GM23248 (cell line): ENCODE measurements around the gene DPT. TPM values are rescaled to one million over a fixed set of nuclear protein-coding genes. Genes with fewer than 3 reads are reported as not detected.

Experiments
- DNase-seq: peaks from one replicate; pipeline ENCODE4 v3.0.0-alpha.2; 2015
- H2AFZ ChIP-seq: fragments of 200-600 bp; sonication (generic); 2 replicates; pipeline ENCODE4 v1.6.1; 2016; ENCODE audit warnings: antibody characterized with exemption
- H3F3A ChIP-seq: fragments of 200-600 bp; sonication (generic); 2 replicates; pipeline ENCODE4 v1.6.1; 2016; ENCODE audit warnings: mild to moderate bottlenecking, antibody characterized with exemption, mixed run types; ENCODE audit not compliant: insufficient read depth
- H3K27ac ChIP-seq: fragments of 200-600 bp; sonication (generic); 2 replicates; pipeline ENCODE4 v1.5.1; 2016; ENCODE audit warnings: mild to moderate bottlenecking
- H3K27me3 ChIP-seq: fragments of 200-600 bp; sonication (generic); replicated peaks from 2 replicates; pipeline ENCODE4 v1.6.1; 2016; ENCODE audit warnings: mild to moderate bottlenecking; ENCODE audit not compliant: insufficient read depth
- H3K36me3 ChIP-seq: fragments of 200-600 bp; sonication (generic); 2 replicates; pipeline ENCODE4 v1.6.1; 2016; ENCODE audit warnings: low read depth, mild to moderate bottlenecking
- H3K4me1 ChIP-seq: fragments of 200-600 bp; sonication (generic); 2 replicates; pipeline ENCODE4 v1.6.1; 2016; ENCODE audit warnings: mild to moderate bottlenecking; ENCODE audit not compliant: insufficient read depth
- H3K4me2 ChIP-seq: fragments of 200-600 bp; sonication (generic); one replicate; pipeline ENCODE4 v1.6.1; 2016; ENCODE audit warnings: mild to moderate bottlenecking; ENCODE audit not compliant: unreplicated experiment
- H3K4me3 ChIP-seq: fragments of 200-600 bp; sonication (generic); 2 replicates; pipeline ENCODE4 v1.5.1; 2016; ENCODE audit warnings: mild to moderate bottlenecking
- H3K79me2 ChIP-seq: fragments of 200-600 bp; sonication (generic); 2 replicates; pipeline ENCODE4 v1.6.1; 2016; ENCODE audit warnings: mild to moderate bottlenecking; ENCODE audit not compliant: insufficient read depth
- H3K9ac ChIP-seq: fragments of 200-600 bp; sonication (generic); 2 replicates; pipeline ENCODE4 v1.6.1; 2016; ENCODE audit warnings: mild to moderate bottlenecking
- H3K9me2 ChIP-seq: fragments of 200-600 bp; sonication (generic); 2 replicates; pipeline ENCODE4 v1.6.1; 2016; ENCODE audit warnings: mixed run types, mild to moderate bottlenecking, moderate library complexity; ENCODE audit not compliant: insufficient read depth
- H3K9me3 ChIP-seq: fragments of 200-600 bp; sonication (generic); one replicate; pipeline ENCODE4 v1.6.1; 2017; ENCODE audit warnings: low read depth
- H4K20me1 ChIP-seq: fragments of 200-600 bp; sonication (generic); 2 replicates; pipeline ENCODE4 v1.6.0; 2016; ENCODE audit not compliant: insufficient read depth
- EZH2 ChIP-seq: fragments of 200-600 bp; sonication (generic); IDR thresholded peaks from 2 replicates; pipeline ENCODE4 v1.6.1; 2018; ENCODE audit warnings: antibody characterized with exemption, mild to moderate bottlenecking; ENCODE audit not compliant: insufficient read depth, poor library complexity, severe bottlenecking
- EZH2phosphoT487 ChIP-seq: fragments of 200-600 bp; sonication (generic); IDR thresholded peaks from 2 replicates; pipeline ENCODE4 v1.6.1; 2018; ENCODE audit warnings: antibody characterized with exemption, moderate library complexity, mild to moderate bottlenecking, low read depth; ENCODE audit not compliant: insufficient read depth
- WGBS, 2 experiments: methylation state at CpG; one replicate each; pipeline ENCODE4 v1.1.6; 2015 to 2017; ENCODE audit warnings: low lambda C conversion rate in 2 of 2, low coverage in 1 of 2; ENCODE audit errors: missing lambda C conversion rate in 2 of 2; 5-methylcytosine and 5-hydroxymethylcytosine counted together
- in situ Hi-C: fragments of 300-500 bp; cut with MboI; formaldehyde crosslinking; loops from 2 replicates; pipeline ENCODE4 v1.15.0; 2020
- polyA plus RNA-seq: library from polyadenylated mRNA; unstranded; fragments of >200 nt; fragmentation: Nextera tagmentation; extraction: Ambion mirVana; gene quantifications from 2 replicates; pipeline ENCODE4 v1.2.1, GENCODE V29; 2016
- total RNA-seq: library from RNA; depleted of rRNA; stranded (reverse); fragments of >200 nt; shearing (Covaris generic); gene quantifications from 2 replicates; pipeline ENCODE4 v1.2.3, GENCODE V29; 2014

The DPT gene
- total and polyA plus RNA-seq, 2 experiments from 2014 or later: 14.9 to 20.0 TPM

DNA sequence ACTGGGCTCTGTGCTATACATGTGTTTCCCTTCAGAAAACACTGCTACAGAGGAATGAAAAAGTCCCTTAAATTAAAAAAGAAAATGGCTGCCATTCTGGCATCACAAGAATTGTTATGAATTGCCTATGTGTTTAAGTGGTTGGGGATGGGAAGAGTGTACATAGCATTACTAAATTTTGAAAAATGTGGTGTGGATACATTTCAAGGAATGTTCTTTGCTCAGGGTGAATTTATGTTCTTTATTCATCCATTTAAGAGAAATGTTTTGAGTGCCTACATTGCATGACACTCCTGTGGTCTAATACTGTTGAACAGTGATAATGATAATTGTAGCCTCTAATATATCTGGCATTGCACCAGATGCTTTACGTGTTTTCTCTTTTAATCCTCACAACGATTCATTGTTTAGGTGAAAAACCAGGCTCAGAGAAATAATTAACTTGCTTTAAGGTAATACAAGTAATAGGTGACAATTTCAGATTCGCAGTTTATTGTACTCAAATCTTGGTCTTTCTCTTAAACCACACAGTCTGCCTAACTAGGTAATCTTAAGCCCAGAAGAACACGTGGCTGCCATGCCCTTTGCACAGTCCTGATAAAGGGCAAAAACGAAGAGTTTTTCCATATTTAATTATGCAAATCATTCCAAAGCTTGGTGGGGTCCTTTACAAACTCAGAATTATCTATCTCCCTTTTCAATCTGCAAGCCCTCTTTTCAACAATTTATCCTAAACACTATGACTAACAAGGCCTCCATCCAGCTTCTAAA is 31.5 kb downstream of the DPT start:
- no peak for TF ChIP-seq EZH2
- TF ChIP-seq EZH2phosphoT487: no peak
- H3K27ac ChIP-seq: no peak overlapping the region
- in situ Hi-C loops: no loop called here
- WGBS, 2 experiments: 62 to 71% methylated on average over 5 of the region's 5 CpGs
- peaks cover 12% of the 10 kb centered on the region for H3K4me1 ChIP-seq
- H3K79me2 ChIP-seq: no peaks in the 10 kb centered on the region
- no peaks in the 10 kb centered on the region for H3K9me2 ChIP-seq
- no peak overlapping the region for H3K9ac ChIP-seq
- no peak overlapping the region for H3K4me3 ChIP-seq
- H3K27me3 ChIP-seq: no peaks in the 10 kb centered on the region
- no peaks in the 10 kb centered on the region for H3K9me3 ChIP-seq
- no peak overlapping the region for H2AFZ ChIP-seq
- DNase-seq: peak; percentile 45
- H4K20me1 ChIP-seq: no peaks in the 10 kb centered on the region
- H3K36me3 ChIP-seq: no peaks in the 10 kb centered on the region
- H3K4me2 ChIP-seq: no peak overlapping the region
- peaks cover 7% of the 10 kb centered on the region; the same call in 1 of the 2 replicates for H3F3A ChIP-seq

DNA sequence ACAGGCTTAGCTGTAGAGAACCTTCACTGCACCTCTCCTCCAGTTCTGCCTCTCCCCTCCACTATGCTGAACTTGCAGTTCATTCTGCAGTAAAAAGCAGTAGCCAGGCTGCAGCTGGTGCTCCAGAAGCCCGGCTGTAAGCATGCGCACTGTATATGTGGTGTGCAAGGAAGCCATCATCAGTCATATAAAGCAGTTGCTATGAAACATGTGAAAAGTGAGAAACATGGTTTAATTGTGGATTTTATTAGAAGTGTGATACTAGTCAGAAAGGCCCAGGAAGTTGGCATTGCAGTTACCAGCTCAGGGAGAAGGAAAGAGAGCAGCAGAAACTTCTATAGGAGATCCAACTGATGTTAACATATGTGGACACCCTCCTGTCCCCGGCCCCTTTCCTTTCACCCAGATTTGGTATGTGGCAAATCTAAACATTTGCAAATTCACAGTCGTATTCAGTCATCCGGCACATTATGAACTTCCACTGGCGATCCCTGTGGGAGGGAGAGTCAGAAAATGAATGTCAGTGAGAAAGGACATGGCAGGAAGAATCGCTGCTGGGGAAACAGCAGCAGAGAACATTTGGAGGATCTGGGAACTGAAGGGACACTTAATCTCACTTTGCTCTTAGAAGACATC is 32.8 kb downstream of the DPT start:
- Histone ChIP-seq H3K27ac (no peak overlapping the region), H3K9me3 (no peaks in the 10 kb centered on the region), H4K20me1 (no peaks in the 10 kb centered on the region), H3K9me2 (no peaks in the 10 kb centered on the region), H3K27me3 (no peaks in the 10 kb centered on the region), H3K36me3 (no peaks in the 10 kb centered on the region), H3K9ac (no peak overlapping the region), H3F3A (peaks cover 7% of the 10 kb centered on the region; the same call in 1 of the 2 replicates), H3K4me3 (no peak overlapping the region), H3K4me2 (no peak overlapping the region), H2AFZ (no peak overlapping the region), H3K79me2 (no peaks in the 10 kb centered on the region), H3K4me1 (peaks cover 12% of the 10 kb centered on the region)
- in situ Hi-C loops: no loop called here
- no peak for TF ChIP-seq EZH2phosphoT487
- no peak for TF ChIP-seq EZH2
- no peak for DNase-seq
- WGBS, 2 experiments: 81 to 87% methylated on average over 7 of the region's 7 CpGs

DNA sequence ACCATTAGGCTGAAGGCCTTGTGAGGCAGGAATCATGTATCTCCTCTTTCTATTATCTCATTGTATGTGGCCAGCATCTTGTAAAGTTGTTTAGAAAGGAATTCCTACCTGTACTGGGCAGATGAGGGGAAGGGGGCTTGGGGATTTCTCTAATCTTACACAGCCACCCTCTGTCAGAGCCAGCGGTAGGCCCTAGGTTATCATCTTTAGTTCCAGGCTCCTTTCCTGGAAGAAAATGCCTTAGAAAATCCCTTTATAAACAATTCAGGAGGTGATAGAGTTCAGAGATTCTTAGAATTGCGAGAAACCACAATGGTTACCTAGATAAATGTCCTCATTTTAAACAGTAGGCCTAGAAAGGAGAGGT is 35.2 kb downstream of the DPT start:
- no peak overlapping the region for H2AFZ ChIP-seq
- no peak overlapping the region for H3K27ac ChIP-seq
- no peak for DNase-seq
- H3F3A ChIP-seq: peaks cover 7% of the 10 kb centered on the region; the same call in 1 of the 2 replicates
- H3K27me3 ChIP-seq: no peaks in the 10 kb centered on the region
- no peak overlapping the region for H3K9ac ChIP-seq
- H3K9me2 ChIP-seq: no peaks in the 10 kb centered on the region
- peaks cover 15% of the 10 kb centered on the region for H3K4me1 ChIP-seq
- in situ Hi-C loops: no loop called here
- H3K9me3 ChIP-seq: no peaks in the 10 kb centered on the region
- TF ChIP-seq EZH2phosphoT487: no peak
- TF ChIP-seq EZH2: no peak
- H3K4me3 ChIP-seq: no peak overlapping the region
- H3K79me2 ChIP-seq: no peaks in the 10 kb centered on the region
- no peaks in the 10 kb centered on the region for H3K36me3 ChIP-seq
- 96 to 97% methylated on average over 2 of the region's 2 CpGs for WGBS, 2 experiments
- H3K4me2 ChIP-seq: no peak overlapping the region
- no peaks in the 10 kb centered on the region for H4K20me1 ChIP-seq

DNA sequence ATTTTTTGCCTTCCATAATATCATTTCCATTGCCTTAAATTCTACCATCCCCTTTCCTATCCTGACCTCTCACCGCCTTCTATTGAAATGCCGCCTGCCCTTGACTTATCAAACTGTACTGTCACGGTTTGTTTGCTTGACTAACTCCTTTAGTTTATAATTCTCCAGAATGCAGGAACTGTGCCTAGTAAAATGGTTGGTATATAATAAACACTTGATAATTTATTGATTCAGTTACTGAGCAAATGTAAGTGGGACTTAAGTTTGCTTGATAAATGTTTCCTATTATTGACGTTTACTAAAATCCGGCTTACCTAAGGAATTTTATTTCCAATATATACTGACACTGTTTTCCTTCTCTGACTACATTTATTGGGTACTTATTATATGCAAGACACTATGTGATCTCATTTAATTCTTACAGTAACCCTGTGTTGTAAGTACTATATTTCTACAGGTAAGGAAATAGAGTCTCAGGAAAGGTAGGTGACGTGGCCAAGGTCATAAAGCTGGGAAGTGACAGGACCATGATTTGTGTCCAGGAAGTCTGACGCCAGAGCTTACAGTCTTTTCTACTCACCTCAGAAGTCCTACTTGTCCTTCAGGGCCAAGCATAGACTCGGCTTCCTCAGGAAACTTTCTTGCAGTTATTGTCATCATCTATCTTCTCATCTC is 35.7 kb downstream of the DPT start:
- in situ Hi-C loops: no loop called here
- H3K27ac ChIP-seq: no peak overlapping the region
- H3F3A ChIP-seq: peaks cover 7% of the 10 kb centered on the region; the same call in 1 of the 2 replicates
- H3K36me3 ChIP-seq: no peaks in the 10 kb centered on the region
- peaks cover 15% of the 10 kb centered on the region for H3K4me1 ChIP-seq
- no peaks in the 10 kb centered on the region for H4K20me1 ChIP-seq
- WGBS, 2 experiments: 92 to 93% methylated on average over 8 of the region's 8 CpGs
- TF ChIP-seq EZH2 (no peak), EZH2phosphoT487 (no peak)
- no peak overlapping the region for H3K9ac ChIP-seq
- no peaks in the 10 kb centered on the region for H3K9me2 ChIP-seq
- no peak for DNase-seq
- no peaks in the 10 kb centered on the region for H3K79me2 ChIP-seq
- H2AFZ ChIP-seq: no peak overlapping the region
- H3K9me3 ChIP-seq: no peaks in the 10 kb centered on the region
- H3K27me3 ChIP-seq: no peaks in the 10 kb centered on the region
- H3K4me3 ChIP-seq: no peak overlapping the region
- H3K4me2 ChIP-seq: no peak overlapping the region
